IPS-11a (cell line): Measurements from ENCODE around the gene COL6A2.
"Not testable (repeated sequence)": the region's sequence is repeated elsewhere in the genome, so short reads cannot be mapped to it uniquely, and the experiment has no call there.

Experiments used
- H3K4me3 ChIP-seq: one replicate; pipeline ENCODE4 v1.5.1; 2013; ENCODE audit warnings: low read depth, low read length, control low read depth

The COL6A2 gene

GRCh38 chr21:46060596-46061061, 37.3 kb upstream of the COL6A2 start:
- no peak overlapping the region for H3K4me3 ChIP-seq

- H3K4me3 ChIP-seq: no peak overlapping the region
These were observed 36.8 kb upstream of the COL6A2 start for GRCh38 chr21:46061063-46061462.

DNA sequence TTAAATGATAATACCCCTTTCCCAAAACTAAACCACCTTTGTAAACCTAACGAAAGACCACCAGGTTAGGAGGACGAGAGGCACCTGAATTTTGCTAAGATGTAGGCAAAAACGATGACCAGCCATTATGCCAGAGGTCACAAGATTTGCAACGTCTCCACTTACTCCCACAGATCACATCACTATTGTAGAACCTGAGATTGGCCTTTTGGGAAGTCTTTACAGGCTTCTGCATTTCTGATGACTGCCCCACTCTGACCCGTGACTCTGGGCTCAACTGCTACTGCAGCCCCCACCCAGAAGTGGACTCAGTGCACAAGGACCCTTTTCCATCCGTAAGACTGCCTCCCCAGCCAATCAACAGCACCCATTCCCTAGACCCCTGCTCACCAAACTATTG, 36.4 kb upstream of the COL6A2 start:
- H3K4me3 ChIP-seq: no peak overlapping the region

DNA sequence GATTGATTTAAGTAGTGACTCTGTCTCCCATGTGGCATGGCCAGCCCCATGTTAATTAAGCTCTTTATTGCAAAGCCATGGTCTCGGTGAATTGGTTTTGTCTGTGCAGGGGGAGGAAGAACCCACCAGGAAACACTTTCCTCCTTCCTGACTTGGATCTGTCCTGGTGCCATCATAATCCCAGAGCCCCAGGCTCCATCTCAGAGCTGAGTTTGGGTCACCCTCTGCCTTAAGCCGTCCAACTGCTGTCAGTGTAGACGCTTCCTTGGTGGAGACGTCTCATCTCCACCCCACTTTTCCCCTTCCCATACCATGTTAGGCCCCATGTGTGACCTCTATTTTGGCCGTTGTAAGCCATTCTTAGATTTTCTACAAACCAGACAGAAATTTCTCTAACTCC, 36.0 kb upstream of the COL6A2 start:
- H3K4me3 ChIP-seq: no peak overlapping the region

- no peak overlapping the region for H3K4me3 ChIP-seq
These were observed 35.3 kb upstream of the COL6A2 start for GRCh38 chr21:46062471-46063211.

GRCh38 chr21:46063227-46063626, 34.7 kb upstream of the COL6A2 start:
- no peak overlapping the region for H3K4me3 ChIP-seq

DNA sequence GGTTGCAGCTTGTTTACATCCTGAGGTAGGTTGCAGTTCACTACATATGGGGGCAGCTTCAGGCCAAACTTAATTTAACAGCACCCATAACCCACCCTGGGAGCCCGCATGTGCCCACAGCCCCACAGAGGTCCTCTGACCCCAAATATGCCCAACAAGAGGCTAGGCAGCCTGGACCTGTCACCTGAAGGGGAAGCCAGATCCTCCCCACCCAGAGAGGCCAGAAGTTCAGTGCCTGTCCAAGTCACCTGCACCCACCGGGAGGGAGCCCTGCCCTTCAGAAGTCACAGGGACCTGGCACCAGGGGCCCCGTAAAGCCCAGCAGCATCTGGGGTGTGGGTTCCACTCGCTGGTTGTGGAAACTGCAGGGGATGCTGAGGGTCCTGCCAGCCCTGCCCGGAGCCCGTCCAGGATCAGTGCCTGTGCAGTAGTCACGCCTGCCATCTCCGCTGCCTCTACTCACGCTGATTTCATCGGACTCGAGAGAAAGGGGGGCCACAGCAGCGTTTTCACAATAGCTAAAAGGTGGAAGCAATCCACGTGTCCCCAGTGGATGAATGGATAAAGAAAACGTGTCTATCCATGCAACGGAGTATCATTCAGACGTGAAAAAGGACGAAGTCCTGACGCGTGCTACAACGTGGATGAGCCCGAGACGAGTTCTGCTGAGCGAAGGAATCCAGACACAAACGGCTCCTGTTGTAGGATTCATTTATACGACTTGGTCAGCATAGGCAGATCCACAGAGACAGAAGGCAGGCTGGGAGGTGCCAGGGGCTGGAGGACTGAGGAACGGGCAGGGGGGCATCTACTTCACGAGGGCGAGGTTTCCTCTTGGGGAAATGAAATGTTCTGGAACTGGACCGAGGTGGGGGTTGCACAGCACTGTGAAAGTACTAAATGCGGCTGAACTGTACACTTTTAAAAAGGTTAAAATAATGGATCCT, 33.9 kb upstream of the COL6A2 start:
- H3K4me3 ChIP-seq: no peak overlapping the region

DNA sequence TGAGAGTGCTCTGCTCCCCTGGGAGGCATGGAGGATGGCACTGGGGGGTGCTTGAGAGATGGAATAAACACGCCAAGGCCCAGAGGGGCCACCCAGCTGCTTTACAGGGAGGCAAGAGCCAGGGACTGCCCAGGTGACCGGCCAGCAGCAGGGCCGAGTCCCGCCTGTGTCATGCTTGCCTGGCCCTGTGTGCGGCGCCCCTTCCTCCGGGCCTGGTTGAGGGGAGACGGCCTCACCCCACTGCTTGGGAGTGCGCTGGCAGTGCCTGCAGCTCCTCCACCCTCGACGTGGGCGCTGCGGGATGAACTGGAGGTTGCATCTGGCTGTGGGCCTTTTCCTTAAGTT, 33.1 kb upstream of the COL6A2 start:
- H3K4me3 ChIP-seq: no peak overlapping the region

DNA sequence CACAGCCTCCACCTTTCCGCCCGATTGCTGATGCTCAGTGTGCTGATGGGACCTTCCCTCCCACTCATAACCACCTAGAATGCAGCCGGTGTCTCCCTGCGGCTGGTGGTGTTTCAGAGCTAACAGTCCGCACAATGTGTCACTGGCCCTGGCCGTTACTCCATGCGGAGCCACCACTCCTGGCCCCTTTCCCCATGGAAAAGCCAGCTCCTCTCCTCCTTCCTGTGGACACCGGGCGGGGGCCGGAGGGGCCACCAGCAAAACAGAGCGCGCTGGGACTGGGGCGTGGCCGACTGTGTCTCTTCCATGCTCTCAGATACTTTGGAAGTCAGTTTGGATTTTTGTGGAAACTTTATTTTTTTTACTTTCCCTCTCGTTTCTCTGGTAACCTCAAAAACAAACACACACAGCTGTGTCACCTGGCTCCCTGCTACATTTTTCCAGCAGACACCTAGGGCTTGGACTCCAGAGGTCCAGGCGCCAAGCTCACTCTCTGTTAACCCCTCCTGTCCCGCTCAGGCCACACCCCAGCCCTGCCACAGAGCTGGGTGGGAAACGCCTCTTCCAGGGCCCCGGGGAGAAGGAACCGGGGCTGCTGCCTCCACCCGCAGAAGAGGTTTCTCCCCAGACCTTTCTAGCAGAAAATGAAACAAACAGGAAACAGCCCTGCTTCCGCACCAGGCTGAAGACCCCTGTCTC, 32.5 kb upstream of the COL6A2 start:
- H3K4me3 ChIP-seq: no peak overlapping the region

- no peak overlapping the region for H3K4me3 ChIP-seq
These were observed 31.9 kb upstream of the COL6A2 start for GRCh38 chr21:46065914-46066551.

DNA sequence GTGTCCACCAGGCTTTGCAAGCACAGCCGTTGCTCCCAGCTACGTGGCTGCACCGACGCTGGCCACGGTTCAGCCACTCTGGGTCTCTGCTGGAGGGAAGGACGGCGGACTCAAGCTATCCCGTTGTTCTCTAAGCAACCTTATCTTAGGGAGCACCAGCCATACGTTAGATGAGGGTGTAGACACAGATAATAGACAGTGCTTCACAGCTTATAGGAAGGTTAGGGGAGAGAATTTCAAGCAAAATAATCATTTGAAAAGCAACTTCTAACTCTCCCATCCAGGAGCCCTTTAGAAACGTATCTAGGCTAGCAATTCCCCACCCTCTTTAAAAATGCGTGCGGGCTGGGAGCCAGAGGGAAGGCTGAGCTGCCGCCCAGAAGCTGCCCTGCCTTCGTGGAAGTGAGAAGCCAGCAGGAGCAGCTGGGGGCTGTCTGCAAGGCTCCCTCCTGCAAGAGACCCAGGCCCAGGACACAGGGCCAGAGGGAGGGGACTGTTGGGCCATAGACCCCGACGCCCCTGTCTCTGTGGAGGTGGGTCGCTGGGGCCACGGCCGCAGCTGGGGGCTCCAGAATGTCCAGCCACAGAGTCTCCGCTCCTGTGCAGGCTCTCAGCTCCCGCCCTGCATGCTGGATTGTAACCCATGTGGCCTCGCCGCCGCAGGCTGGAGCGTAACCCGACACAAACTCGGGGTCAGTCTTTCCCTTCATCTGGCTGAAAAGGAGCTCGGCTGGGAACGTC, 31.2 kb upstream of the COL6A2 start:
- H3K4me3 ChIP-seq: no peak overlapping the region

GRCh38 chr21:46067505-46068201, 30.3 kb upstream of the COL6A2 start:
- no peak overlapping the region for H3K4me3 ChIP-seq

- no peak overlapping the region for H3K4me3 ChIP-seq
These were observed 29.3 kb upstream of the COL6A2 start for GRCh38 chr21:46068516-46069079.

DNA sequence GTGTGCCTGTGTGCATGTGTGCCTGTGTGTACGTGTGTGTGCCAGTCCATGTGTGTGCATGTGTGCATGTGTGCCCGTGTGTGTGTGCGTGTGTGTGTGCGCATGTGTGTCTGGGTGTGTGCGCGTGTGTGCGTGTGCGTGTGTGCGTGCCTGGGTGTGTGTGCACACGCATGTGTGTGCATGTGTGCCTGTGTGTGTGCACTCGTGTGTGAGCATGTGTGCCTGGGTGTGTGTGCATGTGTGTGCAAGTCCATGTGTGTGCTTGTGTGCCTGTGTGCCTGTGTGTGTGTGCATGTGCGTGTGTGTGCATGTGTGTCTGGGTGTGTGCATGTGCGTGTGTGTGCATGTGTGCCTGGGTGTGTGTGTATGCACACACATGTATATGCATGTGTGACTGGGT, 28.7 kb upstream of the COL6A2 start:
- H3K4me3 ChIP-seq: no peak overlapping the region

GRCh38 chr21:46069719-46070279, 28.1 kb upstream of the COL6A2 start:
- H3K4me3 ChIP-seq: no peak overlapping the region

- no peak overlapping the region for H3K4me3 ChIP-seq
These were observed 26.8 kb upstream of the COL6A2 start for GRCh38 chr21:46071082-46071481.

- H3K4me3 ChIP-seq: not testable (repeated sequence)
These were observed 21.2 kb upstream of the COL6A2 start for GRCh38 chr21:46076724-46077123.

- H3K4me3 ChIP-seq: no peak overlapping the region
These were observed 20.2 kb upstream of the COL6A2 start for GRCh38 chr21:46077674-46078101.
